GM12878 (cell line): ENCODE results near the gene DAAM1. TPM values are rescaled to one million over a fixed set of nuclear protein-coding genes. Genes with fewer than 3 reads are reported as not detected.

Experiments used
- IKZF1 ChIP-seq: fragments of 450-650 bp; conservative IDR thresholded peaks from 2 replicates; pipeline ENCODE4 v1.6.1; 2017; ENCODE audit warnings: antibody characterized with exemption, mild to moderate bottlenecking
- KDM1A ChIP-seq: fragments of 200-600 bp; sonication (generic); IDR thresholded peaks from 2 replicates; pipeline ENCODE4 v1.6.1; 2016; ENCODE audit warnings: borderline replicate concordance
- MYB ChIP-seq: fragments of 150-350 bp; IDR thresholded peaks from 2 replicates; pipeline ENCODE4 v1.6.1; 2014; ENCODE audit warnings: mild to moderate bottlenecking, low read depth, low read length, borderline replicate concordance
- NFIC ChIP-seq: IDR thresholded peaks from 2 replicates; pipeline ENCODE4 v1.6.1; 2012; ENCODE audit warnings: low read depth, mild to moderate bottlenecking, inconsistent platforms, low read length, moderate library complexity
- NFYB ChIP-seq: IDR thresholded peaks from 2 replicates; pipeline ENCODE4 v1.6.1; 2011; ENCODE audit warnings: low read depth, mild to moderate bottlenecking, low read length, improper control_type of control experiment, moderate library complexity; ENCODE audit not compliant: insufficient read depth
- PML ChIP-seq: IDR thresholded peaks from 2 replicates; pipeline ENCODE4 v1.6.1; 2012; ENCODE audit warnings: low read length, inconsistent platforms
- STAT1 ChIP-seq: fragments of 450-650 bp; conservative IDR thresholded peaks from 2 replicates; pipeline ENCODE4 v1.6.1; 2014; ENCODE audit warnings: antibody characterized with exemption, mild to moderate bottlenecking
- TCF7 ChIP-seq: IDR thresholded peaks from 2 replicates; pipeline ENCODE4 v1.6.1; 2014; ENCODE audit warnings: antibody characterized with exemption, borderline replicate concordance
- ZSCAN29 ChIP-seq: fragments of 450-650 bp; IDR thresholded peaks from 2 replicates; pipeline ENCODE4 v1.6.1; 2017; ENCODE audit warnings: mild to moderate bottlenecking, moderate library complexity
- ZZZ3 ChIP-seq: IDR thresholded peaks from 2 replicates; pipeline ENCODE4 v1.6.1; 2011; ENCODE audit warnings: low read depth; ENCODE audit not compliant: control insufficient read depth, insufficient read length
- polyA plus RNA-seq, 11 experiments: library from polyadenylated mRNA; depleted of rRNA in 4 of 11; unstranded in 6 of 11; stranded (reverse) in 5 of 11; fragments of >200 nt; fragmentation: Nextera tagmentation in 4 of 11; fragmentation: Illumina TruSeq in 1 of 11; extraction: Ambion mirVana in 4 of 11; extraction: Trizol in 1 of 11; gene quantifications; 1 replicate in 1 of 11; 2 replicates in 10 of 11; pipeline versions ENCODE4 v1.2.1 to v1.2.3, GENCODE V29; 2011 to 2016; ENCODE audit warnings: inconsistent platforms in 2 of 11, missing spikeins in 2 of 11, low read depth in 1 of 11
- total RNA-seq, 4 experiments: library from RNA; depleted of rRNA in 3 of 4; stranded (reverse); fragments of >200 nt in 3 of 4; fragmentation: Illumina TruSeq in 1 of 4; extraction: Trizol in 1 of 4; gene quantifications; 2 replicates each; pipeline versions ENCODE4 v1.2.1 to v1.2.3, GENCODE V29; 2013 to 2021
- TF ChIP-seq, protein P1 (sequence below): IDR thresholded peaks from 2 replicates; pipeline ENCODE4 v1.6.1; 2012; ENCODE audit warnings: improper control_type of control experiment, low read depth, low read length; ENCODE audit not compliant: insufficient replicate concordance

DAAM1 gene
- total and polyA plus RNA-seq, 10 of the 15 experiments (the other 5 are each of a cell fraction or from before 2014, with no cell fraction given) = 13.8 to 32.4 (median 24.2) TPM

DNA sequence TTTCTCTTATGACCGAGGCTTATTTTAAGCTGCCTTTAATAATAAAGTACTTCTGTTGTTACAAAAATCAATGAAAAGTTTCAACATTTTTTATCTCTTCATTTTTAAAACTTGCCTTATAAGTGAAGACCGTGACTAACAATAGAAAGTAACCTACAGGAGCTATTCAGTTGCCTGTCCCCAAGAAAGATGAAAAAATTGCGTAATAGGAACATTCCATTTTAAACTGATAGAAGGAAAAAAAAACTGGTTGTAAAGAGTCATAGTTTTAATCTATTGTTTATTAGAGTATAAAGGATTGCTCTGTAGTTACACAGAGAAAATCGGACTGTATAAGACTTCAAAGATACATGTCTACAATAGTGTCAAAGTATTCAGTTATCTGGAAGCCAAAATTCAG is 83.3 kb downstream of the DAAM1 start (continued):
- TF ChIP-seq, protein P1, sequence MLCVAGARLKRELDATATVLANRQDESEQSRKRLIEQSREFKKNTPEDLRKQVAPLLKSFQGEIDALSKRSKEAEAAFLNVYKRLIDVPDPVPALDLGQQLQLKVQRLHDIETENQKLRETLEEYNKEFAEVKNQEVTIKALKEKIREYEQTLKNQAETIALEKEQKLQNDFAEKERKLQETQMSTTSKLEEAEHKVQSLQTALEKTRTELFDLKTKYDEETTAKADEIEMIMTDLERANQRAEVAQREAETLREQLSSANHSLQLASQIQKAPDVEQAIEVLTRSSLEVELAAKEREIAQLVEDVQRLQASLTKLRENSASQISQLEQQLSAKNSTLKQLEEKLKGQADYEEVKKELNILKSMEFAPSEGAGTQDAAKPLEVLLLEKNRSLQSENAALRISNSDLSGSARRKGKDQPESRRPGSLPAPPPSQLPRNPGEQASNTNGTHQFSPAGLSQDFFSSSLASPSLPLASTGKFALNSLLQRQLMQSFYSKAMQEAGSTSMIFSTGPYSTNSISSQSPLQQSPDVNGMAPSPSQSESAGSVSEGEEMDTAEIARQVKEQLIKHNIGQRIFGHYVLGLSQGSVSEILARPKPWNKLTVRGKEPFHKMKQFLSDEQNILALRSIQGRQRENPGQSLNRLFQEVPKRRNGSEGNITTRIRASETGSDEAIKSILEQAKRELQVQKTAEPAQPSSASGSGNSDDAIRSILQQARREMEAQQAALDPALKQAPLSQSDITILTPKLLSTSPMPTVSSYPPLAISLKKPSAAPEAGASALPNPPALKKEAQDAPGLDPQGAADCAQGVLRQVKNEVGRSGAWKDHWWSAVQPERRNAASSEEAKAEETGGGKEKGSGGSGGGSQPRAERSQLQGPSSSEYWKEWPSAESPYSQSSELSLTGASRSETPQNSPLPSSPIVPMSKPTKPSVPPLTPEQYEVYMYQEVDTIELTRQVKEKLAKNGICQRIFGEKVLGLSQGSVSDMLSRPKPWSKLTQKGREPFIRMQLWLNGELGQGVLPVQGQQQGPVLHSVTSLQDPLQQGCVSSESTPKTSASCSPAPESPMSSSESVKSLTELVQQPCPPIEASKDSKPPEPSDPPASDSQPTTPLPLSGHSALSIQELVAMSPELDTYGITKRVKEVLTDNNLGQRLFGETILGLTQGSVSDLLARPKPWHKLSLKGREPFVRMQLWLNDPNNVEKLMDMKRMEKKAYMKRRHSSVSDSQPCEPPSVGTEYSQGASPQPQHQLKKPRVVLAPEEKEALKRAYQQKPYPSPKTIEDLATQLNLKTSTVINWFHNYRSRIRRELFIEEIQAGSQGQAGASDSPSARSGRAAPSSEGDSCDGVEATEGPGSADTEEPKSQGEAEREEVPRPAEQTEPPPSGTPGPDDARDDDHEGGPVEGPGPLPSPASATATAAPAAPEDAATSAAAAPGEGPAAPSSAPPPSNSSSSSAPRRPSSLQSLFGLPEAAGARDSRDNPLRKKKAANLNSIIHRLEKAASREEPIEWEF = no peak
- TF ChIP-seq ZZZ3 = no peak
- TF ChIP-seq STAT1 = no peak
- no peak for TF ChIP-seq TCF7
- no peak for TF ChIP-seq ZSCAN29
- no peak for TF ChIP-seq IKZF1
- TF ChIP-seq KDM1A = no peak
- TF ChIP-seq NFYB = no peak
- TF ChIP-seq NFIC = no peak
- no peak for TF ChIP-seq MYB
- TF ChIP-seq PML = no peak
- TF ChIP-seq, all 136 proteins: peak for 0
